HEK293 (cell line): ENCODE measurements around the gene RNASEH2A.

Experiments
- BCL11A ChIP-seq: fragments of 450-650 bp; formaldehyde crosslinking; IDR thresholded peaks from 2 replicates; pipeline ENCODE4 v1.5.1; 2016; ENCODE audit warnings: low read depth, missing biosample characterization, missing genetic modification characterization
- IKZF3 ChIP-seq: fragments of 450-650 bp; IDR thresholded peaks from 2 replicates; pipeline ENCODE4 v1.5.0; 2018; ENCODE audit warnings: missing biosample characterization, mild to moderate bottlenecking, missing genetic modification characterization, moderate library complexity
- SCRT2 ChIP-seq: fragments of 450-650 bp; formaldehyde crosslinking; IDR thresholded peaks from 2 replicates; pipeline ENCODE4 v1.5.1; 2016; ENCODE audit warnings: missing biosample characterization, missing genetic modification characterization
- SP2 ChIP-seq: fragments of 450-650 bp; formaldehyde crosslinking; IDR thresholded peaks from 2 replicates; pipeline ENCODE4 v1.5.1; 2016; ENCODE audit warnings: missing biosample characterization, missing genetic modification characterization
- ZBTB8A ChIP-seq: fragments of 450-650 bp; formaldehyde crosslinking; IDR thresholded peaks from 2 replicates; pipeline ENCODE4 v1.5.1; 2016; ENCODE audit warnings: missing biosample characterization, missing genetic modification characterization
- ZFHX2 ChIP-seq: fragments of 450-650 bp; formaldehyde crosslinking; conservative IDR thresholded peaks from 2 replicates; pipeline ENCODE4 v1.5.1; 2016; ENCODE audit warnings: missing biosample characterization, missing genetic modification characterization
- ZFP37 ChIP-seq: fragments of 450-650 bp; formaldehyde crosslinking; IDR thresholded peaks from 2 replicates; pipeline ENCODE4 v1.5.1; 2016; ENCODE audit warnings: missing biosample characterization, missing genetic modification characterization
- ZNF10 ChIP-seq: fragments of 450-650 bp; formaldehyde crosslinking; IDR thresholded peaks from 2 replicates; pipeline ENCODE4 v1.5.1; 2017; ENCODE audit warnings: missing biosample characterization, missing genetic modification characterization
- ZNF138 ChIP-seq: fragments of 450-650 bp; formaldehyde crosslinking; IDR thresholded peaks from 2 replicates; pipeline ENCODE4 v1.5.1; 2016; ENCODE audit warnings: missing biosample characterization, missing genetic modification characterization, borderline replicate concordance
- ZNF140 ChIP-seq: fragments of 450-650 bp; formaldehyde crosslinking; IDR thresholded peaks from 2 replicates; pipeline ENCODE4 v1.5.1; 2016; ENCODE audit warnings: missing biosample characterization, missing genetic modification characterization
- ZNF211 ChIP-seq: fragments of 450-650 bp; formaldehyde crosslinking; IDR thresholded peaks from 2 replicates; pipeline ENCODE4 v1.5.1; 2016; ENCODE audit warnings: low read depth, missing biosample characterization, missing genetic modification characterization
- ZNF341 ChIP-seq: fragments of 450-650 bp; formaldehyde crosslinking; IDR thresholded peaks from 2 replicates; pipeline ENCODE4; 2016; ENCODE audit warnings: low read depth, missing biosample characterization, missing genetic modification characterization
- ZNF37A ChIP-seq: fragments of 450-650 bp; IDR thresholded peaks from 2 replicates; pipeline ENCODE4 v1.5.1; 2018; ENCODE audit warnings: missing biosample characterization, missing genetic modification characterization
- ZNF610 ChIP-seq: fragments of 450-650 bp; formaldehyde crosslinking; IDR thresholded peaks from 2 replicates; pipeline ENCODE4 v1.5.1; 2016; ENCODE audit warnings: missing biosample characterization, missing genetic modification characterization, borderline replicate concordance
- ZNF658 ChIP-seq: fragments of 450-650 bp; formaldehyde crosslinking; IDR thresholded peaks from 2 replicates; pipeline ENCODE4; 2016; ENCODE audit warnings: missing biosample characterization, missing genetic modification characterization
- ZNF837 ChIP-seq: fragments of 450-650 bp; formaldehyde crosslinking; IDR thresholded peaks from 2 replicates; pipeline ENCODE4 v1.5.1; 2016; ENCODE audit warnings: missing biosample characterization, missing genetic modification characterization
- TF ChIP-seq, protein P1 (sequence below): fragments of 450-650 bp; formaldehyde crosslinking; conservative IDR thresholded peaks from 2 replicates; pipeline ENCODE4 v1.5.1; 2016; ENCODE audit warnings: low read depth, missing biosample characterization, missing genetic modification characterization
- TF ChIP-seq, protein P2 (sequence below): fragments of 450-650 bp; formaldehyde crosslinking; IDR thresholded peaks from 2 replicates; pipeline ENCODE4 v1.5.1; 2016; ENCODE audit warnings: missing biosample characterization, missing genetic modification characterization, borderline replicate concordance
- TF ChIP-seq, protein P3 (sequence below): fragments of 450-650 bp; formaldehyde crosslinking; IDR thresholded peaks from 2 replicates; pipeline ENCODE4 v1.5.1; 2016; ENCODE audit warnings: missing biosample characterization, missing genetic modification characterization
- TF ChIP-seq, protein P4 (sequence below): fragments of 450-650 bp; formaldehyde crosslinking; IDR thresholded peaks from 2 replicates; pipeline ENCODE4 v1.5.1; 2016; ENCODE audit warnings: missing biosample characterization, missing genetic modification characterization
- TF ChIP-seq, protein P5 (sequence below): sonication (generic); formaldehyde crosslinking; IDR thresholded peaks from 2 replicates; pipeline ENCODE4 v1.8.1; 2022; ENCODE audit warnings: mild to moderate bottlenecking, moderate library complexity, missing genetic modification reagents
- TF ChIP-seq, protein P6 (sequence below): fragments of 450-650 bp; formaldehyde crosslinking; IDR thresholded peaks from 2 replicates; pipeline ENCODE4 v1.5.1; 2016; ENCODE audit warnings: missing biosample characterization, missing genetic modification characterization

RNASEH2A gene

DNA sequence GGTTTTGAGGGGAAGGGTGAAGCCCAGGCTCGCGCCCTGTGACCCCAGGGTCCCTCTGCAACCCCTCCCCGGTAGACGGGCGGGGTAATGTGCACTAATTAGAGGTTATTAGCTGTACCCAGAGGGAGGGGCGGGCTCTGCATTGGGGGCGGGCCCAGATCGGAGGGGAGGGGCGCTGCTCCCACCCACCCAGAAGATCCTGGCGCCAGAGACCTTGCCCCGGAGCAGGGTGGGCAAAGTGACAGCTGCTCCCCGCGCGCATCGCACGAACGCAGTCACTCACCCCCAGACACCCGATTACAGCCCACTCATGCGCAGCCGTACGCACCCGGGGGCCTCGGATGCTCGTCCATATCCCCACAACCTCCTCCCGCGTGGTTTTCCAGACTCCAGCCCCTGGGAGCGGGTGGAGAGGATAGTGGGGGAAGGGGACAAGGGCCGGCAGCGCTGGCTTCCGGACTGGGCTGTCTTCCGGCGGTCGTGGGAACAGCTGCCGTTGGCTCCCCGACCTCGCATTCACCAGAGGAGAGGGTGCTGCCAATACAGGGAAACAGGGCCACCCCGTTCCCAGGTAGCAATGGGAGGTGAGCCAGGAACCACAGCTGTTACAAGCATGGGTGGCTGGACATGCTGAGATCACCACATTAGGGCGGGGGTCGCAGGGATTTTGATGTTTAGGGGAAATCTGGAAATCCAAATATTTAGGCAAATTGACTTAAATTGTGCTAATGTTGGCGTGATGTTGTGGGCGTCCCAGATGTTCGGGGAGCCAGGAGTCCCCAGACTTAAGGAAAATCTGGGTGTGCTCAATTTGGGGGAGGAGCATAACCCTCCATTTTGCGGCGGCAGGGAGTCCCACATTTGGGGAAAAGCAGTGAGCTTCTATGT lies 28.1 kb upstream of the RNASEH2A start (continued):
- TF ChIP-seq, protein P1, sequence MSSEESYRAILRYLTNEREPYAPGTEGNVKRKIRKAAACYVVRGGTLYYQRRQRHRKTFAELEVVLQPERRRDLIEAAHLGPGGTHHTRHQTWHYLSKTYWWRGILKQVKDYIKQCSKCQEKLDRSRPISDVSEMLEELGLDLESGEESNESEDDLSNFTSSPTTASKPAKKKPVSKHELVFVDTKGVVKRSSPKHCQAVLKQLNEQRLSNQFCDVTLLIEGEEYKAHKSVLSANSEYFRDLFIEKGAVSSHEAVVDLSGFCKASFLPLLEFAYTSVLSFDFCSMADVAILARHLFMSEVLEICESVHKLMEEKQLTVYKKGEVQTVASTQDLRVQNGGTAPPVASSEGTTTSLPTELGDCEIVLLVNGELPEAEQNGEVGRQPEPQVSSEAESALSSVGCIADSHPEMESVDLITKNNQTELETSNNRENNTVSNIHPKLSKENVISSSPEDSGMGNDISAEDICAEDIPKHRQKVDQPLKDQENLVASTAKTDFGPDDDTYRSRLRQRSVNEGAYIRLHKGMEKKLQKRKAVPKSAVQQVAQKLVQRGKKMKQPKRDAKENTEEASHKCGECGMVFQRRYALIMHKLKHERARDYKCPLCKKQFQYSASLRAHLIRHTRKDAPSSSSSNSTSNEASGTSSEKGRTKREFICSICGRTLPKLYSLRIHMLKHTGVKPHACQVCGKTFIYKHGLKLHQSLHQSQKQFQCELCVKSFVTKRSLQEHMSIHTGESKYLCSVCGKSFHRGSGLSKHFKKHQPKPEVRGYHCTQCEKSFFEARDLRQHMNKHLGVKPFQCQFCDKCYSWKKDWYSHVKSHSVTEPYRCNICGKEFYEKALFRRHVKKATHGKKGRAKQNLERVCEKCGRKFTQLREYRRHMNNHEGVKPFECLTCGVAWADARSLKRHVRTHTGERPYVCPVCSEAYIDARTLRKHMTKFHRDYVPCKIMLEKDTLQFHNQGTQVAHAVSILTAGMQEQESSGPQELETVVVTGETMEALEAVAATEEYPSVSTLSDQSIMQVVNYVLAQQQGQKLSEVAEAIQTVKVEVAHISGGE (tag by site-specific recombination), result peak; percentile 75
- TF ChIP-seq, protein P2, sequence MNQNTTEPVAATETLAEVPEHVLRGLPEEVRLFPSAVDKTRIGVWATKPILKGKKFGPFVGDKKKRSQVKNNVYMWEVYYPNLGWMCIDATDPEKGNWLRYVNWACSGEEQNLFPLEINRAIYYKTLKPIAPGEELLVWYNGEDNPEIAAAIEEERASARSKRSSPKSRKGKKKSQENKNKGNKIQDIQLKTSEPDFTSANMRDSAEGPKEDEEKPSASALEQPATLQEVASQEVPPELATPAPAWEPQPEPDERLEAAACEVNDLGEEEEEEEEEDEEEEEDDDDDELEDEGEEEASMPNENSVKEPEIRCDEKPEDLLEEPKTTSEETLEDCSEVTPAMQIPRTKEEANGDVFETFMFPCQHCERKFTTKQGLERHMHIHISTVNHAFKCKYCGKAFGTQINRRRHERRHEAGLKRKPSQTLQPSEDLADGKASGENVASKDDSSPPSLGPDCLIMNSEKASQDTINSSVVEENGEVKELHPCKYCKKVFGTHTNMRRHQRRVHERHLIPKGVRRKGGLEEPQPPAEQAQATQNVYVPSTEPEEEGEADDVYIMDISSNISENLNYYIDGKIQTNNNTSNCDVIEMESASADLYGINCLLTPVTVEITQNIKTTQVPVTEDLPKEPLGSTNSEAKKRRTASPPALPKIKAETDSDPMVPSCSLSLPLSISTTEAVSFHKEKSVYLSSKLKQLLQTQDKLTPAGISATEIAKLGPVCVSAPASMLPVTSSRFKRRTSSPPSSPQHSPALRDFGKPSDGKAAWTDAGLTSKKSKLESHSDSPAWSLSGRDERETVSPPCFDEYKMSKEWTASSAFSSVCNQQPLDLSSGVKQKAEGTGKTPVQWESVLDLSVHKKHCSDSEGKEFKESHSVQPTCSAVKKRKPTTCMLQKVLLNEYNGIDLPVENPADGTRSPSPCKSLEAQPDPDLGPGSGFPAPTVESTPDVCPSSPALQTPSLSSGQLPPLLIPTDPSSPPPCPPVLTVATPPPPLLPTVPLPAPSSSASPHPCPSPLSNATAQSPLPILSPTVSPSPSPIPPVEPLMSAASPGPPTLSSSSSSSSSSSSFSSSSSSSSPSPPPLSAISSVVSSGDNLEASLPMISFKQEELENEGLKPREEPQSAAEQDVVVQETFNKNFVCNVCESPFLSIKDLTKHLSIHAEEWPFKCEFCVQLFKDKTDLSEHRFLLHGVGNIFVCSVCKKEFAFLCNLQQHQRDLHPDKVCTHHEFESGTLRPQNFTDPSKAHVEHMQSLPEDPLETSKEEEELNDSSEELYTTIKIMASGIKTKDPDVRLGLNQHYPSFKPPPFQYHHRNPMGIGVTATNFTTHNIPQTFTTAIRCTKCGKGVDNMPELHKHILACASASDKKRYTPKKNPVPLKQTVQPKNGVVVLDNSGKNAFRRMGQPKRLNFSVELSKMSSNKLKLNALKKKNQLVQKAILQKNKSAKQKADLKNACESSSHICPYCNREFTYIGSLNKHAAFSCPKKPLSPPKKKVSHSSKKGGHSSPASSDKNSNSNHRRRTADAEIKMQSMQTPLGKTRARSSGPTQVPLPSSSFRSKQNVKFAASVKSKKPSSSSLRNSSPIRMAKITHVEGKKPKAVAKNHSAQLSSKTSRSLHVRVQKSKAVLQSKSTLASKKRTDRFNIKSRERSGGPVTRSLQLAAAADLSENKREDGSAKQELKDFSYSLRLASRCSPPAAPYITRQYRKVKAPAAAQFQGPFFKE, result no peak
- TF ChIP-seq ZNF138 (tag by site-specific recombination) (no peak), SP2 (tag by site-specific recombination) (peak; percentile 77), ZFHX2 (tag by site-specific recombination) (peak; percentile 60), ZNF211 (tag by site-specific recombination) (no peak), ZNF837 (tag by site-specific recombination) (no peak), ZNF341 (tag by site-specific recombination) (peak; percentile 96), ZNF610 (tag by site-specific recombination) (no peak), ZNF140 (tag by site-specific recombination) (no peak), SCRT2 (no peak), ZBTB8A (tag by site-specific recombination) (no peak), ZNF658 (tag by site-specific recombination) (no peak), BCL11A (no peak), ZFP37 (tag by site-specific recombination) (no peak), ZNF10 (tag by site-specific recombination) (no peak), ZNF37A (no peak), IKZF3 (tag by site-specific recombination) (peak; percentile 78)
- TF ChIP-seq, protein P3, sequence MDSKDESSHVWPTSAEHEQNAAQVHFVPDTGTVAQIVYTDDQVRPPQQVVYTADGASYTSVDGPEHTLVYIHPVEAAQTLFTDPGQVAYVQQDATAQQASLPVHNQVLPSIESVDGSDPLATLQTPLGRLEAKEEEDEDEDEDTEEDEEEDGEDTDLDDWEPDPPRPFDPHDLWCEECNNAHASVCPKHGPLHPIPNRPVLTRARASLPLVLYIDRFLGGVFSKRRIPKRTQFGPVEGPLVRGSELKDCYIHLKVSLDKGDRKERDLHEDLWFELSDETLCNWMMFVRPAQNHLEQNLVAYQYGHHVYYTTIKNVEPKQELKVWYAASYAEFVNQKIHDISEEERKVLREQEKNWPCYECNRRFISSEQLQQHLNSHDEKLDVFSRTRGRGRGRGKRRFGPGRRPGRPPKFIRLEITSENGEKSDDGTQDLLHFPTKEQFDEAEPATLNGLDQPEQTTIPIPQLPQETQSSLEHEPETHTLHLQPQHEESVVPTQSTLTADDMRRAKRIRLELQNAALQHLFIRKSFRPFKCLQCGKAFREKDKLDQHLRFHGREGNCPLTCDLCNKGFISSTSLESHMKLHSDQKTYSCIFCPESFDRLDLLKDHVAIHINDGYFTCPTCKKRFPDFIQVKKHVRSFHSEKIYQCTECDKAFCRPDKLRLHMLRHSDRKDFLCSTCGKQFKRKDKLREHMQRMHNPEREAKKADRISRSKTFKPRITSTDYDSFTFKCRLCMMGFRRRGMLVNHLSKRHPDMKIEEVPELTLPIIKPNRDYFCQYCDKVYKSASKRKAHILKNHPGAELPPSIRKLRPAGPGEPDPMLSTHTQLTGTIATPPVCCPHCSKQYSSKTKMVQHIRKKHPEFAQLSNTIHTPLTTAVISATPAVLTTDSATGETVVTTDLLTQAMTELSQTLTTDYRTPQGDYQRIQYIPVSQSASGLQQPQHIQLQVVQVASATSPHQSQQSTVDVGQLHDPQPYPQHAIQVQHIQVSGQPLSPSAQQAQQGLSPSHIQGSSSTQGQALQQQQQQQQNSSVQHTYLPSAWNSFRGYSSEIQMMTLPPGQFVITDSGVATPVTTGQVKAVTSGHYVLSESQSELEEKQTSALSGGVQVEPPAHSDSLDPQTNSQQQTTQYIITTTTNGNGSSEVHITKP (tag by site-specific recombination), result peak; percentile 98
- TF ChIP-seq, protein P4, sequence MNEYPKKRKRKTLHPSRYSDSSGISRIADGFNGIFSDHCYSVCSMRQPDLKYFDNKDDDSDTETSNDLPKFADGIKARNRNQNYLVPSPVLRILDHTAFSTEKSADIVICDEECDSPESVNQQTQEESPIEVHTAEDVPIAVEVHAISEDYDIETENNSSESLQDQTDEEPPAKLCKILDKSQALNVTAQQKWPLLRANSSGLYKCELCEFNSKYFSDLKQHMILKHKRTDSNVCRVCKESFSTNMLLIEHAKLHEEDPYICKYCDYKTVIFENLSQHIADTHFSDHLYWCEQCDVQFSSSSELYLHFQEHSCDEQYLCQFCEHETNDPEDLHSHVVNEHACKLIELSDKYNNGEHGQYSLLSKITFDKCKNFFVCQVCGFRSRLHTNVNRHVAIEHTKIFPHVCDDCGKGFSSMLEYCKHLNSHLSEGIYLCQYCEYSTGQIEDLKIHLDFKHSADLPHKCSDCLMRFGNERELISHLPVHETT (tag by site-specific recombination), result 0 out of 2 replicates have a peak, but pooled peaks have one; percentile 12
- TF ChIP-seq, protein P5, sequence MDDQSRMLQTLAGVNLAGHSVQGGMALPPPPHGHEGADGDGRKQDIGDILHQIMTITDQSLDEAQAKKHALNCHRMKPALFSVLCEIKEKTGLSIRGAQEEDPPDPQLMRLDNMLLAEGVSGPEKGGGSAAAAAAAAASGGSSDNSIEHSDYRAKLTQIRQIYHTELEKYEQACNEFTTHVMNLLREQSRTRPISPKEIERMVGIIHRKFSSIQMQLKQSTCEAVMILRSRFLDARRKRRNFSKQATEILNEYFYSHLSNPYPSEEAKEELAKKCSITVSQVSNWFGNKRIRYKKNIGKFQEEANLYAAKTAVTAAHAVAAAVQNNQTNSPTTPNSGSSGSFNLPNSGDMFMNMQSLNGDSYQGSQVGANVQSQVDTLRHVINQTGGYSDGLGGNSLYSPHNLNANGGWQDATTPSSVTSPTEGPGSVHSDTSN (CRISPR knock-in tag), result no peak
- TF ChIP-seq, protein P6, sequence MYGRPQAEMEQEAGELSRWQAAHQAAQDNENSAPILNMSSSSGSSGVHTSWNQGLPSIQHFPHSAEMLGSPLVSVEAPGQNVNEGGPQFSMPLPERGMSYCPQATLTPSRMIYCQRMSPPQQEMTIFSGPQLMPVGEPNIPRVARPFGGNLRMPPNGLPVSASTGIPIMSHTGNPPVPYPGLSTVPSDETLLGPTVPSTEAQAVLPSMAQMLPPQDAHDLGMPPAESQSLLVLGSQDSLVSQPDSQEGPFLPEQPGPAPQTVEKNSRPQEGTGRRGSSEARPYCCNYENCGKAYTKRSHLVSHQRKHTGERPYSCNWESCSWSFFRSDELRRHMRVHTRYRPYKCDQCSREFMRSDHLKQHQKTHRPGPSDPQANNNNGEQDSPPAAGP (tag by site-specific recombination), result peak; percentile 18; the same call in 1 of the 2 replicates
